Astrocyte of the cerebellum (primary cell): ENCODE measurements around the gene KHDC3L.

ENCODE experiments used
- DNase-seq: peaks from one replicate; pipeline ENCODE4 v3.0.0-alpha.2; 2011; ENCODE audit warnings: low read depth
- H3K4me3 ChIP-seq: 2 replicates; pipeline ENCODE4 v1.5.1; 2011; ENCODE audit warnings: mild to moderate bottlenecking, low read depth, low read length, moderate library complexity
- in situ Hi-C: cut with HindIII; loops from 2 replicates; pipeline ENCODE4 v1.10.0; 2017; ENCODE audit warnings: low sequenced_read_pairs
- TF ChIP-seq, protein P1 (sequence below): IDR thresholded peaks from 2 replicates; pipeline ENCODE4 v1.5.1; 2012; ENCODE audit warnings: low read length, low read depth, moderate library complexity, mild to moderate bottlenecking; ENCODE audit errors: missing control alignments

KHDC3L gene

DNA sequence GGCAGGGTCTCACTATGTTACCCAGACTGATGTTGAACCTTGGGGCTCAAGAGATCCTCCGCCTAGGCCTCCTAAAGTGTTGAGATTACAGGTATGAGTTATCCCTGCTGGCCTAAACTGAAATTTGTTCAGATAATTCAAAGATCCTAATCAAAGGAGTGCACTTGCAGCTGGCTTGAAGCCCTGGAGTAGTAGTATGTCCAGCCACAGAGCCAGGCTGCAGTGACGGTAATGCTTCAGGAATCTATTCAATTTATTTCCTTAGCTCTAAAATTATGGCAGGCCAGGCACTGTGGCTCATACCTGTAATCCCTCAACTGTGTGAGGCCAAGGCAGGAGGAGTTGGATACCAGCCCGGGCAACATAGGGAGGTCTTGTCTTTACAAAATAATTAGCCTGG, 30.8 kb downstream of the KHDC3L start:
- H3K4me3 ChIP-seq, result no peak overlapping the region
- in situ Hi-C loops, result no loop called here
- DNase-seq, result no peak
- TF ChIP-seq, protein P1, sequence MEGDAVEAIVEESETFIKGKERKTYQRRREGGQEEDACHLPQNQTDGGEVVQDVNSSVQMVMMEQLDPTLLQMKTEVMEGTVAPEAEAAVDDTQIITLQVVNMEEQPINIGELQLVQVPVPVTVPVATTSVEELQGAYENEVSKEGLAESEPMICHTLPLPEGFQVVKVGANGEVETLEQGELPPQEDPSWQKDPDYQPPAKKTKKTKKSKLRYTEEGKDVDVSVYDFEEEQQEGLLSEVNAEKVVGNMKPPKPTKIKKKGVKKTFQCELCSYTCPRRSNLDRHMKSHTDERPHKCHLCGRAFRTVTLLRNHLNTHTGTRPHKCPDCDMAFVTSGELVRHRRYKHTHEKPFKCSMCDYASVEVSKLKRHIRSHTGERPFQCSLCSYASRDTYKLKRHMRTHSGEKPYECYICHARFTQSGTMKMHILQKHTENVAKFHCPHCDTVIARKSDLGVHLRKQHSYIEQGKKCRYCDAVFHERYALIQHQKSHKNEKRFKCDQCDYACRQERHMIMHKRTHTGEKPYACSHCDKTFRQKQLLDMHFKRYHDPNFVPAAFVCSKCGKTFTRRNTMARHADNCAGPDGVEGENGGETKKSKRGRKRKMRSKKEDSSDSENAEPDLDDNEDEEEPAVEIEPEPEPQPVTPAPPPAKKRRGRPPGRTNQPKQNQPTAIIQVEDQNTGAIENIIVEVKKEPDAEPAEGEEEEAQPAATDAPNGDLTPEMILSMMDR, result no peak

DNA sequence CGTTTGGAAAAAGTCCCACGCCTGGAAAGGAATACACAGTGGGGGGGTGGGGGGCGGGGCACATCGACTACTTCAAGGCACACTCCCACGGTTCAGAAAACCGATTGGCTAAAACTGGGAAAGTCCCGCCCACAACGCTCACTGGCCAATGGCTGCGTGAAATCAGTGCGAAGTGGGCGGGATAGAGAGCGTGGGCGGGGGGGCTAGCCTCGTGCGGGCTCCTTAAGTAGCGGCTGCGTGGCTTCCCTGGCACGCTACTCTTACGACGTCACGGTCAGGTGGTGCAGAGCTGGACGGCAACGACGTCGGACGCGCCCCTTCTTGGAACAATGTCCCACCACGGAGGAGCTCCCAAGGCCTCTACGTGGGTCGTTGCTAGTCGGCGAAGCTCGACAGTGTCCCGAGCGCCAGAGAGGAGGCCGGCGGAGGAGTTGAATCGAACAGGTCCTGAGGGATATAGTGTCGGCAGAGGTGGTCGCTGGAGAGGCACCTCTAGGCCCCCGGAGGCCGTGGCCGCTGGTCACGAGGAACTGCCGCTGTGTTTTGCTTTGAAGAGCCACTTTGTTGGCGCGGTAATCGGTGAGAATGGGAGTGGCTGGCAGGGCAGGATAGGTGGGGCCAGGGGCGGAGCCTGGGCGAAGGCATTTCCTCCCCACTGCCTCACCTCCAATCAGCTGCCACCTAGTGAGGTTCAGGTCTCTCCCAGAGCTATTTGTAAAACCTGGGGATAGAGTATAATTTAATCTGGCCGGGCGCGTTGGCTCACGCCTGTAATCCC, 32.3 kb downstream of the KHDC3L start, which contains the start of gene DDX43:
DDX43 (plus strand) TSS at position 252 of the 778 bp plus-strand sequence; CDS start at position 330, 78 bp downstream.
- DNase-seq, result no peak
- in situ Hi-C loops, result no loop called here
- TF ChIP-seq, protein P1, result no peak
- peak within 1 kb of the TSS; percentile 18 for H3K4me3 ChIP-seq

DNA sequence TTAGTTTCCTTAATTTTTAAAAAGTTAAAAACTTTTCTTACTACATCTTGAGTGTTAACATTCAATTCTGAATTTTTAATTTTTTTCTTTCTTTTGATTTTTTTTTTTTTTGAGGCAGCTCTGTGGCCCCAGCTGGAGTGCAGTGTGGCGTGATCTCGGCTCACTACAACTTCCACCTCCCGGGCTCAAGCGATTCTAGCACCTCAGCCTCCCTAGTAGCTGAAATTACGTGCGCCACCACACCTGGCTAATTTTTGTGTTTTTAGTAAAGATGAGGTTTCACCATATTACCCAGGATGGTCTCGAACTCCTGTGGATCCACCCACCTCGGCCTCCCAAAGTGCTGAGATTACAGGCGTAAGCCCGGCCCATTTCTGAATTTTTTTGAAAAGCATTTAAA, 33.4 kb downstream of the KHDC3L start:
- in situ Hi-C loops, result no loop called here
- DNase-seq, result no peak
- TF ChIP-seq, protein P1, result no peak
- H3K4me3 ChIP-seq, result no peak overlapping the region

DNA sequence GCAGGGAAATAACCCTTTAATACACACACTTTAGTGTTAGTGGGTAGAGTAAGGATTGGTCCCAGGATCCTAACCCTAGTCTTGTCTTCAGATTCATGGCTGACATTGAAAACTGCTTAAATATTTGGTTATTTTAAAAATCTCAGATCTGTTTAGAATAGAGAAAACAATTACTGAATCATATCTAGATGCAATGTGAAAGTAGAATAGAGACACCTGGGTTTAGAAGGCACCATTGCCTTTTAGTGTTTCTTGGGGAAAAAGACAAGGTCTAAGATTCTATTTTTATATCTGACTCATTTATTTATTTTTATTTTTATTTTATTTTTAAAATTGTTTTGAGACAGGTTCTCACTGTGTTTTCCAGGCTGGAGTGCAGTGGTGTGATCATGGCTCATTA, 38.2 kb downstream of the KHDC3L start:
- TF ChIP-seq, protein P1, result no peak
- in situ Hi-C loops, result no loop called here
- DNase-seq, result no peak
- no peak overlapping the region for H3K4me3 ChIP-seq

DNA sequence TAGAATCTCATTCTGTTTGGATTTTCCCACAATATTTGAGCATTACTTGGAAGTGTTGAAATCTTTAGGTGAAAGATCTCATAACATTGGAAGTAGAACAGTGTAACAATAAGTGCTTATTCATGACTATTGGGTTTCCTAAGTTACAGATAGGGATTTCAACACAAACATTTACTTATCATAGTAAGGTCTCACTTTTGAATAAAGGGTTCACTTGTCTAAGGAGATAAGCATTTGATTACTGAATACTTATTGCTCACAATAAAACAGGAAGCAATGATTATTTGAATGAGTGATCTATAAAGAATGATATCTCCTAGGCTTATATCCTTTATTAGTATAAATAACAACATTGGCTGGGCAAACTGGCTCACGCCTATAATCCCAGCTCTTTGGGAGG, 46.9 kb downstream of the KHDC3L start:
- DNase-seq, result no peak
- in situ Hi-C loops, result no loop called here
- TF ChIP-seq, protein P1, result no peak
- no peak overlapping the region for H3K4me3 ChIP-seq

DNA sequence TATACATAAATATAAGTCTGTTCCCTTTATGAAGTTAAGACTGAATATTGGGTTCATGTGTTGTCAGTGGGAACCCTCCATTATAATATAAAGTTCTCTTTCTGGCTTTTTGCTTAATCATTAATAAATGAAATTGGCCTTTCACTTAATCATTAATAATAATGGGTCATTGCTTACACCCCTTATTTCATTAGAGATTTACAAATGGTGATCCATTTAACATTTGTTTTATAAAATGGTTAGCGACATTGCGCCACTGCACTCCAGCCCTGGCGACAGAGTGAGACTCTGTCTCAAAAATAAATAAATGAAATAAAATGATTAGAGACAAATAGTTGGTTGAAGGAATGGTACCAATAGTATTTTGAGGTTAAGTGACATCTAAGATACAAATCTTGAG, 50.6 kb downstream of the KHDC3L start:
- TF ChIP-seq, protein P1, result no peak
- no peak overlapping the region for H3K4me3 ChIP-seq
- DNase-seq, result no peak
- in situ Hi-C loops, result no loop called here
